Measurements from ENCODE around the gene HSPA1L. TPM values are rescaled to one million over a fixed set of nuclear protein-coding genes. Genes with fewer than 3 reads are reported as not detected.

HSPA1L gene
- polyA plus RNA-seq, 2 of the 4 experiments (the other 2 are of a cell fraction): 1.2 to 1.7 TPM

DNA sequence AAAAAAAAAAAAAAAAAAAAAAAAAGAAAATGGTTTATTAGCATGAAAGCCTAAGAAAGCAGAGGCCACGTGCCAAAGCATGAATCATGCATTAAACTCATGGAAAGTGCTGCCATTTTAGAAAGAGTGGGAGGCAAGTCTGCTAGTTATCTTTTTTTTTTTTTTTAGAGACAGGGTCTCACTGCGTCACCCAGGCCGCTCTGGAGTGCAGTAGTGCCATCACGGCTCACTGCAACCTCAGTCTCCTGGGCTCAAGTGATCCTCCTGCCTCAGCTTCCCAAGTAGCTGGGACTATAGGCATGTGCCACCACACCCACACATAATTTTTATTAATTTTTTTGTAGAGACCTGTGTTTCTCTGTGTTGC lies 43.1 kb downstream of the HSPA1L start:
- ChIA-PET POLR2A (no interaction called here), CTCF (interaction anchor here (0.8 to 5.5 kb wide), 7 partner anchors 9 to 150 kb away, joined by 3 to 36 read pairs (median 5); no protein-coding TSS in a partner anchor)
- no peak for FAIRE-seq
- Histone ChIP-seq H3K4me2 (no peak overlapping the region), H3K9me3 (no peaks in the 10 kb centered on the region), H3K4me1 (peaks cover 22% of the 10 kb centered on the region), H3K4me3 (no peak overlapping the region), H3K27ac (no peak overlapping the region)
- no peak for DNase-seq (ENCODE audit: low read depth in 1 of 2, low spot score in 1 of 2)
- TF ChIP-seq EP300 (IDR thresholded peaks at IDR 0.05) (no peak), BHLHE40 (IDR thresholded peaks at IDR 0.05; ENCODE audit: low read depth, low read length) (no peak), TP53 (CRISPR knock-in tag; IDR thresholded peaks at IDR 0.05) (no peak), JUN (IDR thresholded peaks at IDR 0.05) (no peak), CHD2 (IDR thresholded peaks at IDR 0.05; ENCODE audit: low read length, partially characterized antibody) (no peak), RFX5 (IDR thresholded peaks at IDR 0.05) (no peak), ESRRA (IDR thresholded peaks at IDR 0.05; ENCODE audit: borderline replicate concordance, low read length) (no peak), HDAC2 (IDR thresholded peaks at IDR 0.05) (no peak), CBX8 (IDR thresholded peaks at IDR 0.05) (no peak), CEBPB (IDR thresholded peaks at IDR 0.05) (no peak), NFE2L2 (conservative IDR thresholded peaks at IDR 0.05; ENCODE audit: low read length) (no peak), GATA3 (IDR thresholded peaks at IDR 0.05; ENCODE audit: borderline replicate concordance) (no peak), SMC3 (IDR thresholded peaks at IDR 0.05) (no peak), HOXA7 (CRISPR knock-in tag; IDR thresholded peaks at IDR 0.05) (no peak), CBX2 (IDR thresholded peaks at IDR 0.05; ENCODE audit: borderline replicate concordance, low read depth) (no peak), RNF2 (IDR thresholded peaks at IDR 0.05; ENCODE audit: borderline replicate concordance, low read depth) (no peak)
- TF ChIP-seq, protein P1, sequence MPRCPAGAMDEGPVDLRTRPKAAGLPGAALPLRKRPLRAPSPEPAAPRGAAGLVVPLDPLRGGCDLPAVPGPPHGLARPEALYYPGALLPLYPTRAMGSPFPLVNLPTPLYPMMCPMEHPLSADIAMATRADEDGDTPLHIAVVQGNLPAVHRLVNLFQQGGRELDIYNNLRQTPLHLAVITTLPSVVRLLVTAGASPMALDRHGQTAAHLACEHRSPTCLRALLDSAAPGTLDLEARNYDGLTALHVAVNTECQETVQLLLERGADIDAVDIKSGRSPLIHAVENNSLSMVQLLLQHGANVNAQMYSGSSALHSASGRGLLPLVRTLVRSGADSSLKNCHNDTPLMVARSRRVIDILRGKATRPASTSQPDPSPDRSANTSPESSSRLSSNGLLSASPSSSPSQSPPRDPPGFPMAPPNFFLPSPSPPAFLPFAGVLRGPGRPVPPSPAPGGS (IDR thresholded peaks at IDR 0.05): no peak
- TF ChIP-seq, protein P2, sequence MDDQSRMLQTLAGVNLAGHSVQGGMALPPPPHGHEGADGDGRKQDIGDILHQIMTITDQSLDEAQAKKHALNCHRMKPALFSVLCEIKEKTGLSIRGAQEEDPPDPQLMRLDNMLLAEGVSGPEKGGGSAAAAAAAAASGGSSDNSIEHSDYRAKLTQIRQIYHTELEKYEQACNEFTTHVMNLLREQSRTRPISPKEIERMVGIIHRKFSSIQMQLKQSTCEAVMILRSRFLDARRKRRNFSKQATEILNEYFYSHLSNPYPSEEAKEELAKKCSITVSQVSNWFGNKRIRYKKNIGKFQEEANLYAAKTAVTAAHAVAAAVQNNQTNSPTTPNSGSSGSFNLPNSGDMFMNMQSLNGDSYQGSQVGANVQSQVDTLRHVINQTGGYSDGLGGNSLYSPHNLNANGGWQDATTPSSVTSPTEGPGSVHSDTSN (IDR thresholded peaks at IDR 0.05): no peak
- TF ChIP-seq, protein P3, sequence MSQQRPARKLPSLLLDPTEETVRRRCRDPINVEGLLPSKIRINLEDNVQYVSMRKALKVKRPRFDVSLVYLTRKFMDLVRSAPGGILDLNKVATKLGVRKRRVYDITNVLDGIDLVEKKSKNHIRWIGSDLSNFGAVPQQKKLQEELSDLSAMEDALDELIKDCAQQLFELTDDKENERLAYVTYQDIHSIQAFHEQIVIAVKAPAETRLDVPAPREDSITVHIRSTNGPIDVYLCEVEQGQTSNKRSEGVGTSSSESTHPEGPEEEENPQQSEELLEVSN (IDR thresholded peaks at IDR 0.05; ENCODE audit: borderline replicate concordance, low read depth): no peak
- TF ChIP-seq, protein P4, sequence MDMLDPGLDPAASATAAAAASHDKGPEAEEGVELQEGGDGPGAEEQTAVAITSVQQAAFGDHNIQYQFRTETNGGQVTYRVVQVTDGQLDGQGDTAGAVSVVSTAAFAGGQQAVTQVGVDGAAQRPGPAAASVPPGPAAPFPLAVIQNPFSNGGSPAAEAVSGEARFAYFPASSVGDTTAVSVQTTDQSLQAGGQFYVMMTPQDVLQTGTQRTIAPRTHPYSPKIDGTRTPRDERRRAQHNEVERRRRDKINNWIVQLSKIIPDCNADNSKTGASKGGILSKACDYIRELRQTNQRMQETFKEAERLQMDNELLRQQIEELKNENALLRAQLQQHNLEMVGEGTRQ (IDR thresholded peaks at IDR 0.05): no peak
- 79% methylated on average over 4 of the region's 4 CpGs for WGBS (ENCODE audit: missing lambda C conversion rate)
- no peak for ATAC-seq

DNA sequence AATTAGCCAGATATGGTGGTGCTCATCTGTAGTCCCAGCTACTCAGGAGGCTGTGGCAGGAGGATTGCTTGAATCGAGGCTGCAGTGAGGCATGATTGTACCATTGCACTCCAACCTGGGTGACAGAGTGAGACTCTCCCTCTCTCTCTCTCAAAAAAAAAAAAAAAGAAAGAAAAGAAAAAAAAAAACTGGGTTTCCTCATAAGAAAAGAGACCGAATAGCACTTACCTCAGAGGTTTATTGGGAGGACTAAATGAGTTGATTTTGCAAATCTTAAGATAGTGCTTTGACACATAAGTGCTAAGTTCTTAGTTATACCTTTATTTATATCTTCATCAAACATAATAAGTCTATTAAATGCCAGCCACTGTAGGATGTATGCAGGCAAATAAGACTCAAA lies 44.2 kb downstream of the HSPA1L start:
- no peak overlapping the region for H3K4me2 ChIP-seq
- CTCF ChIA-PET: interaction anchor here (1.0 to 5.5 kb wide), 11 partner anchors 10 to 91 kb away, joined by 3 to 36 read pairs (median 6); partner anchors contain the start of genes DDAH2, HSPA1B and MSH5
- no peak for FAIRE-seq
- POLR2A ChIA-PET: no interaction called here
- H3K4me3 ChIP-seq: no peak overlapping the region
- no peak for DNase-seq (ENCODE audit: low read depth in 1 of 2, low spot score in 1 of 2)
- no peak for ATAC-seq
- no peak overlapping the region for H3K27ac ChIP-seq
- TF ChIP-seq CBX8 (IDR thresholded peaks at IDR 0.05) (no peak), ZC3H11A (IDR thresholded peaks at IDR 0.05) (no peak), HEYL (CRISPR knock-in tag; IDR thresholded peaks at IDR 0.05) (no peak), PHF8 (IDR thresholded peaks at IDR 0.05; ENCODE audit: borderline replicate concordance, low read depth) (no peak), ZFP36 (IDR thresholded peaks at IDR 0.05; ENCODE audit: borderline replicate concordance, partially characterized antibody) (no peak), HOXB5 (CRISPR knock-in tag; IDR thresholded peaks at IDR 0.05) (no peak), EHMT2 (IDR thresholded peaks at IDR 0.05; ENCODE audit: low read depth) (no peak)
- TF ChIP-seq, protein P5, sequence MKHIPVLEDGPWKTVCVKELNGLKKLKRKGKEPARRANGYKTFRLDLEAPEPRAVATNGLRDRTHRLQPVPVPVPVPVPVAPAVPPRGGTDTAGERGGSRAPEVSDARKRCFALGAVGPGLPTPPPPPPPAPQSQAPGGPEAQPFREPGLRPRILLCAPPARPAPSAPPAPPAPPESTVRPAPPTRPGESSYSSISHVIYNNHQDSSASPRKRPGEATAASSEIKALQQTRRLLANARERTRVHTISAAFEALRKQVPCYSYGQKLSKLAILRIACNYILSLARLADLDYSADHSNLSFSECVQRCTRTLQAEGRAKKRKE (CRISPR knock-in tag; IDR thresholded peaks at IDR 0.05; ENCODE audit: low read depth): no peak
- peaks cover 11% of the 10 kb centered on the region for H3K4me1 ChIP-seq
- WGBS (ENCODE audit: missing lambda C conversion rate): 62% methylated on average over 2 of the region's 2 CpGs
- H3K9me3 ChIP-seq: no peaks in the 10 kb centered on the region
